OCI-LY3 (cell line): ENCODE results near the gene SIRPG.

ENCODE experiments used
- H2AFZ ChIP-seq: fragments of 200-600, 300-600 bp; shearing (Covaris generic); 2 replicates; pipeline ENCODE4 v1.6.0; 2014; ENCODE audit warnings: antibody characterized with exemption, low read depth, low read length
- H3K27ac ChIP-seq: fragments of 200-600, 300-600 bp; sonication (generic); 2 replicates; pipeline ENCODE4 v1.5.1; 2014; ENCODE audit warnings: mild to moderate bottlenecking, low read length, moderate library complexity, mixed read lengths
- H3K27me3 ChIP-seq: fragments of 200-600, 300-600 bp; sonication (generic); 2 replicates; pipeline ENCODE4 v1.6.1; 2014; ENCODE audit warnings: low read depth, low read length, mixed read lengths
- H3K36me3 ChIP-seq: fragments of 200-600, 300-600 bp; sonication (generic); replicated peaks from 2 replicates; pipeline ENCODE3; 2014; ENCODE audit warnings: low read depth, low read length, mixed read lengths
- H3K4me1 ChIP-seq: fragments of 300-600, 200-600 bp; sonication (generic); 2 replicates; pipeline ENCODE4 v1.6.1; 2014; ENCODE audit warnings: low read length, mixed read lengths
- H3K4me2 ChIP-seq: fragments of 200-600, 300-600 bp; sonication (generic); 2 replicates; pipeline ENCODE4 v1.6.1; 2014; ENCODE audit warnings: low read length, mixed read lengths
- H3K4me3 ChIP-seq: fragments of 300-600, 200-600 bp; sonication (generic); 2 replicates; pipeline ENCODE4 v1.5.1; 2014; ENCODE audit warnings: antibody characterized with exemption, mild to moderate bottlenecking, low read length, moderate library complexity
- H3K79me2 ChIP-seq: fragments of 300-600, 200-600 bp; shearing (Covaris generic); 2 replicates; pipeline ENCODE4 v1.6.1; 2014; ENCODE audit warnings: mild to moderate bottlenecking, low read length, mixed read lengths
- H3K9ac ChIP-seq: fragments of 300-600, 200-600 bp; shearing (Covaris generic); 2 replicates; pipeline ENCODE4 v1.6.0; 2014; ENCODE audit warnings: mild to moderate bottlenecking, low read length, moderate library complexity
- H3K9me3 ChIP-seq: fragments of 200-600, 300-600 bp; shearing (Covaris generic); 2 replicates; pipeline ENCODE4 v1.6.1; 2014; ENCODE audit warnings: low read length, mixed read lengths; ENCODE audit not compliant: insufficient read depth
- H4K20me1 ChIP-seq: fragments of 200-600, 300-600 bp; sonication (generic); 2 replicates; pipeline ENCODE4 v1.6.1; 2016; ENCODE audit warnings: low read length, mixed read lengths; ENCODE audit not compliant: insufficient read depth
- CTCF ChIP-seq: fragments of 200-600, 300-600 bp; sonication (generic); IDR thresholded peaks from 2 replicates; pipeline ENCODE4 v1.5.1; 2014; ENCODE audit warnings: antibody characterized with exemption, low read length, low read depth
- EZH2phosphoT487 ChIP-seq: fragments of 200-600 bp; shearing (Covaris generic); IDR thresholded peaks from 2 replicates; pipeline ENCODE4 v1.6.1; 2018; ENCODE audit warnings: antibody characterized with exemption, mixed run types, low read depth

SIRPG gene

GRCh38 chr20:1702328-1702727 lies 44.7 kb upstream of the SIRPG start:
- peaks cover 4% of the 10 kb centered on the region; the same call in 1 of the 2 replicates for H3K9me3 ChIP-seq
- H3K27ac ChIP-seq: no peak overlapping the region
- H3K79me2 ChIP-seq: no peaks in the 10 kb centered on the region
- TF ChIP-seq CTCF (no peak), EZH2phosphoT487 (no peak)
- H3K4me2 ChIP-seq: no peak overlapping the region
- no peaks in the 10 kb centered on the region for H3K4me1 ChIP-seq
- no peaks in the 10 kb centered on the region for H3K36me3 ChIP-seq
- H3K27me3 ChIP-seq: peaks cover 23% of the 10 kb centered on the region
- H2AFZ ChIP-seq: no peak overlapping the region
- no peak overlapping the region for H3K4me3 ChIP-seq
- H3K9ac ChIP-seq: no peak overlapping the region
- no peaks in the 10 kb centered on the region for H4K20me1 ChIP-seq

- Histone ChIP-seq H3K36me3 (no peaks in the 10 kb centered on the region), H3K27me3 (peaks cover 23% of the 10 kb centered on the region)
These were observed 43.4 kb upstream of the SIRPG start for GRCh38 chr20:1700990-1701389.

GRCh38 chr20:1697592-1697991 lies 40.0 kb upstream of the SIRPG start:
- H4K20me1 ChIP-seq: no peaks in the 10 kb centered on the region

More at GRCh38 chr20:1700990-1701389, 43.4 kb upstream of the SIRPG start:
- Histone ChIP-seq H2AFZ (no peak overlapping the region), H3K9me3 (peaks cover 4% of the 10 kb centered on the region; the same call in 1 of the 2 replicates), H3K4me1 (no peaks in the 10 kb centered on the region), H3K4me2 (no peak overlapping the region), H3K27ac (no peak overlapping the region), H3K4me3 (no peak overlapping the region), H3K9ac (no peak overlapping the region), H4K20me1 (no peaks in the 10 kb centered on the region), H3K79me2 (no peaks in the 10 kb centered on the region)
- TF ChIP-seq EZH2phosphoT487: no peak
- no peak for TF ChIP-seq CTCF

GRCh38 chr20:1696521-1697209 lies 39.1 kb upstream of the SIRPG start:
- no peak for TF ChIP-seq EZH2phosphoT487
- TF ChIP-seq CTCF: no peak
- no peak overlapping the region for H2AFZ ChIP-seq
- H3K4me1 ChIP-seq: no peaks in the 10 kb centered on the region
- H3K79me2 ChIP-seq: no peaks in the 10 kb centered on the region
- peaks cover 31% of the 10 kb centered on the region for H3K27me3 ChIP-seq
- H3K4me2 ChIP-seq: no peak overlapping the region
- H4K20me1 ChIP-seq: no peaks in the 10 kb centered on the region
- H3K4me3 ChIP-seq: no peak overlapping the region
- no peak overlapping the region for H3K27ac ChIP-seq
- H3K9me3 ChIP-seq: no peaks in the 10 kb centered on the region
- H3K9ac ChIP-seq: no peak overlapping the region
- H3K36me3 ChIP-seq: no peaks in the 10 kb centered on the region

More at GRCh38 chr20:1697592-1697991, 40.0 kb upstream of the SIRPG start:
- TF ChIP-seq CTCF: no peak
- TF ChIP-seq EZH2phosphoT487: no peak
- H3K79me2 ChIP-seq: no peaks in the 10 kb centered on the region
- H3K36me3 ChIP-seq: no peaks in the 10 kb centered on the region
- H3K27me3 ChIP-seq: peaks cover 31% of the 10 kb centered on the region
- H3K9ac ChIP-seq: no peak overlapping the region
- no peak overlapping the region for H3K4me3 ChIP-seq
- H3K9me3 ChIP-seq: no peaks in the 10 kb centered on the region; the same call in 1 of the 2 replicates
- H3K27ac ChIP-seq: no peak overlapping the region
- H2AFZ ChIP-seq: no peak overlapping the region
- no peak overlapping the region for H3K4me2 ChIP-seq
- H3K4me1 ChIP-seq: no peaks in the 10 kb centered on the region
